GM18868 (cell line): ENCODE results near the gene SMAD4.
A peak's percentile ranks its signal among the peaks of the same experiment; 100 is the strongest.

ENCODE experiments used
- ATAC-seq: cut with Tn5 transposase; IDR thresholded peaks from one replicate; pipeline ENCODE4 v1.9.1; 2021; ENCODE audit warnings: mild to moderate bottlenecking, moderate library complexity; ENCODE audit not compliant: unreplicated experiment

Gene SMAD4

DNA sequence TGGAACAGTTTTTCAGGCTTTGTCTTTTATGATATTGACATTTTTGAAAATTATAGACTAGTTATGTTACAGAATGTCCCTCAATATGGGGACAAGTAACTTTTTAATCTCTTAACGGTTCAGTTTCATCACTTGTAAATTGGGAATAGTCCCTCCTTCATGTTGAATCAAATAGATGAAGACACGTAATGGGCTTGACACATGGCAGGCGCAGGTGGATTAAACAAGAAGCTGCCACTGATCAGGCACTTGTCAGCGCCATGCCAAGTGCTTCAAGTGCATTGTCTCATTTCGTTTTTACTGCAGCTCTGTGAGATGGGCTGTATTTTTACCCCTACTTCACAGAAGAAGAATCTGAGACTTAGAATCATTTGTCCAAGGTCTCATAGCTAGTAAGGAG, 9.5 kb upstream of the SMAD4 start:
- ATAC-seq: no peak

DNA sequence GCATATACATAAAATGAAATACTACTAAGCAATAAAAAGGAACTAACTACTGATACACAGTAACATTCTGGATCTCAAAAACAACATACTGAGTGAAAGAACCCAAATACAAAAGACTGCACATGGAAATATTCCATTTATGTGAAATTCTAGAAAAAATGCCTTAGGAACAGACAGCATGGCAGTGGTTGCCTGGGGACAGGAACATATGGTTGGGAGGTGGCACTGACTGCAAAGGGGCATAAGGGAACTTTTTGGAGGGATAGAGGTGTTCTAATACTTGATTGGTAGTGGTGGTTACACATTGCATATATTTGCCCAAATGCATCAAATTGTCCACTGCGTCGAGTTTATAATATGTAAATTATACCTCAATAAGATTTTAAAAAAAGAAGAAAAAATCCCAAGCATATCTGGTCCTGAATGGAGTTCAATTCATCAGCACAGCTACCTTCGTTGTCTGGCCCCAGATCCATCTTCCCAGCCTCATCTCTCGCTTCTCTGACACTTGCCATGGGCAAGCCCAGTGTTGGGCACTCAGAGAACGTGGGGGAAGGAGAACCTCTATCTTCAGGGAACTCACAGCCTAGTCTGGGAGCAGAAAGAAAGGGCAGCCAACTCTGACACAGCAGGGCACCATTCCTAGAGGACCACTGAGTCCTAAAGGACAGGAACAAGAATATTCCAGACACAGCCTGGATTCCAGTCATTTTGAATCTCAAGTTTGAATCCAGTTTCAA, 8.6 kb upstream of the SMAD4 start:
- no peak for ATAC-seq

DNA sequence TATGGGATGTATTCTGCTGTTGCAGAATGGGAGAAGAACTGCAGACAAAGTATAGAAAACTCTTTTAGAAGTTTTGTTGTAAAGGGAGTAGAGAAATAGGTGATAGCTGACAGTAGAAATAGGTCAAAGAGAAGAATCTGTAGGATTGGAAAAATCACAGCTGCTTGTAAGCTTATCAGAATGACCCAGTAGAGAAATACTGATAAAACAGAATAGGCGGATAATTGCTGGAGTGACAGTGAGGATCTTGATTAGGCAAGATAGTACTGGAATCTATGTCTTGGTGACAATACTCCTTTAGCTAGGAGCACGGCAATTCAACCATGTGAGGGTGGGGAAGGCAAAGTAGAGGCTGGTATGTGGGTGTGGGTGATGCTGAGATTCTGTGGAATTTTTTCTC, 4.5 kb upstream of the SMAD4 start:
- no peak for ATAC-seq

DNA sequence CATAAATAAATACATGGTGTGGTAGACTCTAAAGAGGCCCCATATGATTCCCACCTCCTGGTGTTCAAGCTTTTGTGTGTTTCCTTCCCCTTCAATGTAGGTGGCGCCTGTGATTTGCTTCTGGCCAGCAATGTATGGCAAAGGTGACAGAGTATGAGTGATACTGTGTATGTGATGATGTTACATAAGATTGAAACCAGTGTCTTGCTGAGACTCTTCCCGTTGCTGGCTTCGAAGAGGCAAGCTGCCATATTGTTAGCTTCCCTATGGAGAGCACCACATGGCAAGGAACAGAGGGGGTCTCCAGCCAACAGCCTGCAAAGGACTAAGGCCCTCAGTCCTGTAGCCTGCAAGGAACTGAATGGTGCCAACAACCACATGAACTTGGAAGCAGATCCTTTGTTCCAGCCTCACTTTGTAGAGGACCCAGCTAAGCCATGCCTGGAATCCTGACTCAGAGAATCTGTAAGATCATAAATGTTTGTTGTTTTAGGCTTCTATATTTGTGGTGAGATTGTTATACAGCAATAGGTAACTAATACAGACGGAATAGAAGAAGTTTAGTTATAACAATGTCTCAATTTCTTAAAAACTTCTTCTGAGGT, 1.7 kb upstream of the SMAD4 start:
- ATAC-seq: peak; percentile 25

DNA sequence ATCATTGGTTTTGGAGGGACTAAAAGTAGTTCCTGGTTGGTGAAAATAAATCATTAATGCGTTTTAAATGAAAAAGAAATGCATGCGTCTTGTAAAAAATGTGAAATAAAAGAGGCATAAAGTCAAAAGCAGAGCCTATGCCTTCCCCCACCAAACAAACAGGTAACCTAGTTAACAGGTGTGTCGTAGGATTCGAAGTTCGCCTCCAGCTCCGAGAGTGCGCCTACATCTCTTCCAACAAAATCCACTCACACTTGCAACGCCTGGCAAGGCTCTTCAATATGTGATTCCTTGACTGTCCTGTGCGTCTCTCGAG, 677 bp upstream of the SMAD4 start:
- ATAC-seq: peak; percentile 8

DNA sequence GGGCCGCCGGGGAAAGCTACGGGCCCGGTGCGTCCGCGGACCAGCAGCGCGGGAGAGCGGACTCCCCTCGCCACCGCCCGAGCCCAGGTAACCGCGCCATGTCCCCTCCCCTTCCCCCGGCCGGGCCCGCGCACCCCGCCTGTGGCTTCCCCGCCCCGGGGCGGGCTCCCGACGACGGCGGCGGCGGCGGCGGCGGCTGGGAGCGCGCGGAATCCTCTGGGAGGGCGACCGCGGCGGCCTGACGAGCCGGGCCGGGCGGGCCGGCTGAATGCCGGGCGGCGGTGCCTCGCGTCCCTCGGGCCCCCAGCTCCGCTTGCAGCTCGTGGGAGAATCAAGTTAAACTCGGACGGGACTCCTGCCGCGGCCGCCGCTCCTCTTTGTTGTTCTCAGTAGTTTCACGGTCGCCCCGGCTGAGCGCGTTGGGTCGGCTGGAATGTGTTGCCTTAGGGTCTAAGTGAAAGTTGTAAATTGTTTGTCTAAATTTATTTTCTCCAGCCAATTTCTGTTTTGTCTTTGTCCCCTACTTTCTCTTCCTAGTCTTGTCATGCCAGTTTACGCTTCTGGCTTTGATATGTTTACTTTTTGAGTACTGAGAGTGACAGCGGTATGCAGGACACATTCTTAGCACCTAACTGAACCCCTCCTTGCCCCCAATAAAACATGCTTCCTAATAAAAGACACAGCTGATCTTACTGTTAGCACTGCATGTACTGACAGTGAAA, 685 bp downstream of the SMAD4 start:
- peak; percentile 63 for ATAC-seq

DNA sequence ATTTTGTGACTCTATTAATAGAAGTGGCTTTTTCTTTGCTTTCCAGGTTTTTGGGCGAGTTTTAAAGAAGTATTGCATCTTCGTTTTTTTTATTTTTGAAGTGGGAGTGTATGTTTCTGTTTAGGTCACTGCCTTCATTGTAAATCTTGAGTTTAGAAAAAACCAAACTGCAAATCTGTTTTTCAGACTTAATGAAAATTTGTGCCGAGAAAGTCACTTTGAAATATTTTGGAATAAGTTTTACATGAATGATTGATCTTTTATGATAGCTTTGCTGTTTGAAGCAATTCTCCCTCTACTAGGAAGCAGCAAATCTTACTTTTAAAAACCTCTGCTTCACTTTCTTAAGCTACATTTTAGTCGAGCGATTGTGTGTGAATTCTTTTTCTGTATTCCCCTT, 2.2 kb downstream of the SMAD4 start:
- ATAC-seq: no peak

DNA sequence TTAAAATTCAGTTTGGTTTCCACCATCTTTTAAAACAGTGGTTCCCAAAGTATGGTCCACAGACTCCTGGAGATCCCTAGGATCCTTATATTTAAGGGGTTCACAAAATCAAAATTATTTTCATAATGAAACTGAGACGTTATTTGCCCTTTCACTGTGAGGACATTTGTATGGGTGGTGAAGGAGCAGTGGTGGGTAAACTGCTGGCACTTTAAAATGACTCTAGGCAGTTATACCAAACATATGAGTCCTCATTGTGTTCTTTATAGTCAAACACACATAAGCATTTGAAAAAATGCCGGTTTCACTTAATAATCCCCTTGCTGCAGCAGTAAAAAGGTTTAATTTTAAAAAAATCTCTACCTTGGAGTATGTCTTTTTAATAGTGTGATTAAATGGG, 7.2 kb downstream of the SMAD4 start:
- ATAC-seq: no peak

DNA sequence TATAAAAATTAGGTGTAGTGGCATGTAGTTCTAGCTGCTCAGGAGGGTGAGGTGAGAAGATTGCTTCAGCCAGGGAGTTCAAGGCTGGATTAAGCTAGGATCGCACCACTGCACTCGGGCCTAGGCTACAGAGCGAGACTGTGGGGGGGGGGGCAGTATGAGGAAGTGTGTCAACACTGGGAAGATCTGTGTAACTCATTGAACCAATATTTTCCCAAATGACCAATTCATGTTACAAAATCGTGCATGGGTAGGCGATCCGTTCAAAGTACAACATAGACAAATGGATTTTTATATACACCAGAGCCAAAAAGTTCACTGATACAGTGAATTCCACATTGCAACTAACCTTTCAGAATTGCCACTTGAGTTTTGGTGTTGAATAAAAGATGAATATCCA, 8.1 kb downstream of the SMAD4 start:
- no peak for ATAC-seq

DNA sequence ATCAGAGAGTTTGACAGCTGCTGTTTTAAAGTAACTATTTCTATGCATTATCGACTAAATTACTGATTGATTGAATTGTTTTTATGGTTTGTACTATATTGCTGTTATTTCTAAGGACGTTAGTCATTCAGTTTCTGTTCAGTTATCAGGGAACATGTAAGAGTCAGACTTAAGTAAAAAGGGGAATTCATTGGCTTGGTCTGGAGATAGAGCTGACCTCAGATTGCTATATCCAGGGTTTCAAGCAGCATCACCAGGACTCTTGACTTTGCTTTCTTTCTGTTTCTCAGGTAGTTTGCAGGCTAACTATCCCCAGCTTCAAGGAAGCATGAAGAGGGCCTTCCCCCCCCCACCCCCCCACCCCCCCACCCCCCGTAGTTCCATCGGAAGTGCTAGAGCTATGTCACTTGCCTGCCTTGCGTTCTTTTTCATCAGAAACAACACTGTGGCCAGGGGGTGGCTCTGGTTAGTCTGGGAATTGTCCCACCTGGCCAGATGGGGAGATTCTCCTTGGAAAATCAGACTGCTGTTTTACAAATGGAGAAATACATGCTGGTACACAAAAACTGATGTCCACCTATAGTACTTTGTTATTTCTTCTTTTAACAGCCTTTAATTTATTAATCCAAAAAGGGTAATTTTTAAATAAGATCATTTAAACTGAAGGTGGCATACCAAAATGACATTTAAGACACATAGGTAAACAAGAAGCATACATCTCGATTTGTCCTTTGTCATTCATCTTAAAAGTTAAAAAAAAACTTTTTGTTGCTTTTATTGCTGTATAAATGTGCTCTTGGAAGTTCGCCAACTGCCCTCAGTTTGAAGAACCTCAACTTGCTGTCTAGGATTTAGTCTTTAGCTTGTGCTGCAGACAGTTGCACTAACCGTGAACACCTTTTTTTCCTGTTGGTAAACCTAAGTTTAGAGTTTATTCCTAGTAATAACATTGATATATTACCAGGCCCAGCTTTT, 9.4 kb downstream of the SMAD4 start:
- ATAC-seq: peak; percentile 80

DNA sequence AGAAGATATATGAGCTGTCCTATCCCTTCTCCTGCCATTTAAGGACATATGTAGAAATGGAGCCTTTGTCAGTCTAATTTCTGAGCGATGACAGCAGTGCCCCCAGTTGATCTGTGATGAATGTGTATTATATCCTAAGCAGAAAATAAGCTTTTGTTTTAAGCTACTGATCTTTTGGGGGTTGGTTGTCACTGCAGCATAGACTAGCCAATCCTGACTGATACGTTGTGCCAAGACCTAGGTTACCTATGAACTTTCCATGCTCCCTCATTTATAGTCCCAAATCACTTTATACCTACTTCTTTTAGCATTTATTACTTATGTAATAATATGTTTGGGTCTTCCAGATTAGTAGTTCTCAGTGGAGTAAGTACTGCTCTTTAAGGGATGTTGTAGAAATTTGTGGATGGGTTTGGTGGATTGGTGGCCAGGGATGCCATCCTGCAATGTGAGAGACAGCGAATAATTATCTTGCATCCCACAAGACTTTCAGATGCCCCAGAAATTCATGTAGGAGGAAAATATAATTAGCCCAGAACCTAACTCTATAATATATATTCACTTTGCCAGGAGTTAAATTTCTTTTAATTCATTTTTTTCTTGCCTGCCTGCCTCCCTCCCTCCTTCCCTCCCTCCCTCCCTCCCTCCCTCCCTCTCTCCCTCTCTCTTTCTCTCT, 11.8 kb downstream of the SMAD4 start:
- ATAC-seq: no peak

DNA sequence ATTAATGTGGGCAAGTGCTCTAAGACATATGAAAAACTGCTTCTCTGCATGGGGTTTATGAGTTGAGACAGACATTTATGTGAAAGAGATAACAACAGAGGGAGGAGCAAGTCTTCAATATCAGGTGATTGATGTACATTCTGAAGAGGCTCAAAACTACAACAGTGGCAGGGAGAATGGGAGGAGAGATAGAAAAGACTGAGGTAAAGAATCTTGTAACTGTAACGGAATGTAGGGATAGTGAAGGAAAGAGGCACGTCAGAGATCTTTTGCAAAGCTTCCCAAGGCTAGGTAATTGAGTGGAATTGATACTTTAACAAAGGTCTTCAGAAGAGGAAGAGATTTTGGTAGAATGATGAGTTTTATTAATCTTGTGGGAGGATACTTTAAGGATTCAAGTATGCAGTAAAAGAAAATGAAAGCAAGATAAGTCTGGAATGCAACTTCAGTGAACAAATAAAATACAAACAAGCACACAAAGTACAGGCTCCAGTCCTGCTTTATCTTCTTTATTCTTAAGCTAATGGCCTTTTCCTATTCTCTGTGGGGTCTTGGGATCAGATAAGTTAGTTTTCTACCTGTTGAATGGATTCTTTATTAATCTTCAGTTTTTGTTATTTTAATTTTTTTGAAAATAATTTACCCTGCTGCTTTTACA, 15.0 kb downstream of the SMAD4 start:
- ATAC-seq: no peak

DNA sequence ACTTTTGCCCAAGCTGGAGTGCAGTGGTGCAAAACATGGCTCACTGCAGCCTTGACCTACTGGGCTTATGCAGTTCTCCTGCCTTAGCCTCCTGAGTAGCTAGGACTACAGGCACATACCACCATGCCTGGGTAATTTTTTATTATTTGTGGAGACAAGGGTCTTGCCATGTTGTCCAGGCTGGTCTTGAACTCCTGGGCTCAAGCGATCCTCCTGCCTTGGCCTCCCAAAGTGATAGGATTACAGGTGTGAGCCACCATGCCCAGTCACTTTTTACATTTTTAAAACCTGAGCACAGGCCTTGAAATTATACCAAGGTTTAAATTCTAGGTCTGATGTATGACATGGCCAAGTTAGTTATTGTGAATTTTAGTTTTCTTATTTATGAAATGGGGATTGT, 18.2 kb downstream of the SMAD4 start:
- ATAC-seq: no peak

DNA sequence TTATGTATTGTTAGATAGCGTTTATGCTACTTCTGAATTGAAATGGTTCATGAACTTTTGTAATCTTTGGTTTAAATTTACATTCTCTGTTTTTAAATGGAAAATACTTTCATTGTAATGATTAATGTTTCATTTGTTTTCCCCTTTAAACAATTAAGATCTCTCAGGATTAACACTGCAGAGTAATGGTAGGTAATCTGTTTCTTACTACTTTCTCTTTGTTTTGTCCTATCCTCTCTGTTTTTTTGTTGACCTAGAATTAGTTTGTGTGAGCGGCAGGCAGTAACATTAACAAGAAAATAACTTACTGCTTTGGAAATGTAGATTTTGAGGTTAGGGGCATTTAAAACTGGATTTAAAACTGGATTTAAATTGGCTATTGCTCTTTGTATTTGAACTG, 19.1 kb downstream of the SMAD4 start:
- no peak for ATAC-seq

DNA sequence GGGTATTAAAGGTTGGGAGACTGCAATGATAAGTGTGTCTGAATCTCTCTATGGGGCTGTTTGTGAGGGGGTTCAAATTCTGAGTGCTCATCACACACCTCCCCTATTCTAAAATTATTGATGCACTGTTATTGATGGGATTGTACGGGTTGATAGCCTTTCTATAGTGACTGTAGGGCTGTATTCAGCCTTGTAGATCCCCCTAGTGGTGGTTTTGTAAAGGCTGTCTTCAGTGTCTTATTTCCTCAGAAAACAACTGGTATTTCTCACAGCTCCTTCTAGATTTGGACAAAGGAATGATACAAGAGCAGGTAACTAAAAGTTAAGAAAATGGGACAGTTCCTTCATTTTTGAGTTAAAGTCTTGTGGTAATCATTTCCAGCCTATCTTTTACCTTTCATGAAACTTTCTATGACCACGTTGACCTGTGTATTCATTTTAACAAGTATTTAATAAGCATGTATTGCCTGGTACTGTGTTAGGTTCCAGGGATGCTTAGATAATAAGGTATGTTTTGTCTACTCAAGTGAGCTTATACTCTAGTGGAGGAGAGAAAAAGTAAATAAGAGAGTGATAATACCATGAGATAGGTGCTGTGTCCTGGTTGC, 21.2 kb downstream of the SMAD4 start:
- ATAC-seq: peak; percentile 91

DNA sequence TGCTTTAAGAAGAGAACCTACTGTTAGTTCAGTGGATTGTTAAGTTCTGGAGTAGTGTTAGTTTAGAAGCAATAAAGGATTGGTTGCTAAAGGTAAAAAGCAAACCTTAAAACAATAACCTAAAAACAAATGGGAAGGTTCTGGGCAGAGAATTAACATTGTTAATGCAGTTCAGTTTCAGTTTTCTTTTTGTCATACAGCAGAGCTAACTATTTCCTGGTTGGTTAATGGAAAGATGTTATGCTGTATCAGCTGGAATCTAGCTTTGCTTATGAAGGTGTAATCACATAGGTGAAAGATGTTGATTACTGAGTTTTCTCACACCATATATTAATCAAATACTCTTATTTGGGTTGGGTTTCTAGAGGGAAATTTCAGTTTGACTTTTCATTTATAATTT, 23.8 kb downstream of the SMAD4 start:
- ATAC-seq: peak; percentile 53

DNA sequence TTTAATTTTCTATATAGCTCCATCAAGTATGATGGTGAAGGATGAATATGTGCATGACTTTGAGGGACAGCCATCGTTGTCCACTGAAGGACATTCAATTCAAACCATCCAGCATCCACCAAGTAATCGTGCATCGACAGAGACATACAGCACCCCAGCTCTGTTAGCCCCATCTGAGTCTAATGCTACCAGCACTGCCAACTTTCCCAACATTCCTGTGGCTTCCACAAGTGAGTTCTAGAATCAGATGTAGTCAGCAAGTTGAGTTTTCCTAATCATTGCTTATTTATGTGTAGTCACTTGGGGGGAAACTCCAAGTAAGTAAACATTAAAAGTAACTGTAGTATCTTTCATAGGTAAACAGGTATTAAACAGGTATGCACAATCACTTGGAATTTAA, 24.8 kb downstream of the SMAD4 start:
- ATAC-seq: no peak

DNA sequence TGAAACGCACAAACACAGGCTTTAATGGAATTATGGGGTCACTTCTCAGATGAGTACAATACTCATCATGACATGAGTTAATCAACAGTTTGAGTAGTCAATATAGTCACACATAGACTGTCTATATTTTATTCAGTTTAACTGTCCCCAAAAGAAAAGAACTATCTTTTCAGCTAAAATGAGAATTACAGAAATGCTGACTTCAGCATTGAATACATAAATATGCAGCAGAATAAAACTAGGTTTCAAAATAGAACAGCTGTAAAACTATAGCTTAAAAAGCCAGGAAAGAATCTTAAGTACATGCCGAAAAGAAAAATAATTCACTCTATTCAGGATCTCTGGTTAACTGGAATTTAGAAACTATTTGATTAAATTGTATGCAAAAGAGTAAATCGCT, 30.0 kb downstream of the SMAD4 start:
- ATAC-seq: no peak

DNA sequence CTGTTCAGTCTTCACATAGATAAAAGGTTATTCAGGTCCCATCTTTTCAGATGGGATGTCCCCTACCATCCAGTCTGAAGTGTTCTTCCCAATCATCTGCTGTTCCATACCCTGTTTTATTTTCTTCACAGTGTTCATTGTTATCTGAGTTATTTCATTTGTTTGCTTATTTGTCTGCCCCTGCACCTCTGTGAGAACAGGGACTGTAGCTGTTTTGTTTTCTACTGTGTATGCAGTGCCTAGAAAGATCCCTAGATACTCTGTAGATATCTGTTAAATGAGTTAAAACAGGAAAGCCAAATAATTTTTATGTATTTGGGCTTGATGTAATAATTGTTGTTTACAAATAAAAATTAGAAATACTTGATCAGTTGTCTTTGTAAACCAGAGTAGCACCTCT, 34.2 kb downstream of the SMAD4 start:
- no peak for ATAC-seq

DNA sequence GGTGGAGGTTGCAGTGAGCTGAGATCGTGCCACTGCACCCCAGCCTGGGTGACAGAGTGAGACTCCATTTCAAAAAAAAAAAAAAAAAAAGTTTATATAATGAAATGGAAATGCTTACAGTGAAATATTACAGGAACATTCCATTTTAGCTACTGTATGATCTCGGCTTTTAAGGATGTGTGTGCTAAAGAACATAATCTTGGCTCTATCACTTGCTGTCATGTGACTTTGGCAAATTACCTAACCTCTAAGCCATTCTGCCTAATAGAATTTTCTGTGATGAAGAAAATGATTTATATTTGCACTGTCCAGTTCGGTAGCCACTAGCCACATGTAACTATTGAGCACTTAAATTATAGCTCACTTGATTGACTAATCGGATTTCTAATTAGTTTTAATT, 36.3 kb downstream of the SMAD4 start:
- ATAC-seq: no peak
